HepG2 (cell line): ENCODE results near the gene ITGA6. TPM values are rescaled to one million over a fixed set of nuclear protein-coding genes. Genes with fewer than 3 reads are reported as not detected.

Experiments used
- ATAC-seq: fragments of 200-7000 bp; cut with Tn5 transposase; 3 replicates; pipeline ENCODE4 v1.9.1; 2020; ENCODE audit warnings: mild to moderate bottlenecking, moderate library complexity
- BruUV-seq: library from RNA; stranded (reverse); fragments of 400-500 nt; replicated peaks from 2 replicates; lab custom pipeline; 2021; lab: Mats Ljungman, UMichigan
- CTCF ChIA-PET: fragments of 300-600 bp; formaldehyde crosslinking; extraction: SDS; loops from one replicate; lab custom pipeline; 2021; ENCODE audit warnings: low total read pairs, inconsistent platforms, low intra/inter-chr PET ratio; lab: Yijun Ruan, JAX
- POLR2A ChIA-PET: fragments of 350-600 bp; sonication (Branson Sonifier 250); formaldehyde crosslinking; loops from one replicate; lab custom pipeline; 2020; ENCODE audit warnings: antibody characterized with exemption, inconsistent platforms; lab: Yijun Ruan, JAX
- DNase-seq: peaks from one replicate; pipeline ENCODE4 v3.0.0-alpha.2; 2015; ENCODE audit warnings: low spot score
- FAIRE-seq: peaks from 3 replicates; lab custom pipeline; 2011; peaks lifted over from hg19 to GRCh38; lab: Jason Lieb, UNC
- H2AFZ ChIP-seq: one replicate; pipeline ENCODE4 v1.6.1; 2011; ENCODE audit warnings: low read length, inconsistent platforms
- H3K27ac ChIP-seq: fragments of 300-600 bp; 3 replicates; pipeline ENCODE4 v1.8.0; 2011; ENCODE audit warnings: mixed run types, mild to moderate bottlenecking, mixed read lengths, low read length, inconsistent platforms; ENCODE audit not compliant: insufficient read depth; ENCODE audit errors: extremely low read length
- H3K27me3 ChIP-seq, 2 experiments: fragments of 200-600 bp in 1 of 2; 2 replicates in 1 of 2; 3 replicates in 1 of 2; pipeline versions ENCODE4 v1.6.0 to v1.8.0; 2011; ENCODE audit warnings: low read length in 2 of 2, mild to moderate bottlenecking in 2 of 2, moderate library complexity in 2 of 2, inconsistent platforms in 1 of 2; ENCODE audit not compliant: insufficient read depth in 2 of 2, control insufficient read depth in 1 of 2
- H3K36me3 ChIP-seq, 2 experiments: fragments of 200-600 bp in 1 of 2; replicated peaks in 1 of 2; 2 replicates in 1 of 2; 3 replicates in 1 of 2; pipeline versions ENCODE4 v1.5.1 to v1.8.0; 2011; ENCODE audit warnings: low read length in 2 of 2, inconsistent platforms in 1 of 2; ENCODE audit not compliant: insufficient read depth in 2 of 2, control insufficient read depth in 1 of 2
- H3K4me1 ChIP-seq: 2 replicates; pipeline ENCODE4 v1.5.1; 2012; ENCODE audit warnings: low read length, inconsistent platforms; ENCODE audit not compliant: insufficient read depth
- H3K4me2 ChIP-seq: 2 replicates; pipeline ENCODE4 v1.6.0; 2011; ENCODE audit warnings: low read depth, low read length, inconsistent platforms
- H3K4me3 ChIP-seq, 3 experiments: fragments of 200-600 bp in 1 of 3; sonication (generic), shearing (Covaris generic) in 1 of 3; replicated peaks in 1 of 3; 2 replicates each; pipeline ENCODE4 v1.5.1; 2011 to 2016; ENCODE audit warnings: low read length in 3 of 3, inconsistent platforms in 2 of 3, low read depth in 2 of 3, mild to moderate bottlenecking in 2 of 3, control low read depth in 1 of 3, mixed read lengths in 1 of 3; ENCODE audit not compliant: insufficient read depth in 1 of 3
- H3K79me2 ChIP-seq: one replicate; pipeline ENCODE4 v1.6.1; 2011; ENCODE audit warnings: low read length, inconsistent platforms; ENCODE audit not compliant: insufficient read depth
- H3K9ac ChIP-seq: 2 replicates; pipeline ENCODE4 v1.6.0; 2011; ENCODE audit warnings: mild to moderate bottlenecking, low read depth, low read length, inconsistent platforms; ENCODE audit not compliant: insufficient read depth
- H3K9me3 ChIP-seq: 2 replicates; pipeline ENCODE4 v1.5.1; 2012; ENCODE audit warnings: mild to moderate bottlenecking, low read length
- H4K20me1 ChIP-seq: 2 replicates; pipeline ENCODE4 v1.6.0; 2011; ENCODE audit warnings: inconsistent platforms, mild to moderate bottlenecking, low read length, moderate library complexity; ENCODE audit not compliant: insufficient read depth
- ARID3A ChIP-seq: IDR thresholded peaks from 2 replicates; pipeline ENCODE4 v1.6.1; 2012; ENCODE audit warnings: low read depth, low read length, improper control_type of control experiment
- CHD4 ChIP-seq: fragments of 200-600 bp; sonication (generic); IDR thresholded peaks from 2 replicates; pipeline ENCODE4 v1.7.0; 2017; ENCODE audit warnings: mild to moderate bottlenecking, low read length, borderline replicate concordance
- FOXK2 ChIP-seq: fragments of 450-650 bp; IDR thresholded peaks from 2 replicates; pipeline ENCODE4 v1.6.1; 2016
- GFI1 ChIP-seq: sonication (generic); formaldehyde crosslinking; IDR thresholded peaks from 2 replicates; pipeline ENCODE4 v1.5.0; 2020; ENCODE audit warnings: missing genetic modification reagents, mild to moderate bottlenecking, borderline replicate concordance
- MAFK ChIP-seq, 2 experiments: IDR thresholded peaks in 1 of 2; conservative IDR thresholded peaks in 1 of 2; 2 replicates each; pipeline ENCODE4 v1.6.1; 2011; ENCODE audit warnings: improper control_type of control experiment in 2 of 2, low read length in 2 of 2
- MAX ChIP-seq: IDR thresholded peaks from 2 replicates; pipeline ENCODE4 v1.6.1; 2012; ENCODE audit warnings: inconsistent platforms
- MXI1 ChIP-seq: IDR thresholded peaks from 3 replicates; pipeline ENCODE4 v1.6.1; 2012; ENCODE audit warnings: low read depth, low read length, inconsistent platforms, borderline replicate concordance
- SAP130 ChIP-seq: IDR thresholded peaks from 2 replicates; pipeline ENCODE4 v1.6.1; 2016; ENCODE audit warnings: low read depth
- TEAD3 ChIP-seq: optimal IDR thresholded peaks from 2 replicates; pipeline ENCODE3; 2016; ENCODE audit warnings: borderline replicate concordance
- TRIM24 ChIP-seq: sonication (generic); formaldehyde crosslinking; IDR thresholded peaks from 2 replicates; pipeline ENCODE4 v1.8.0; 2022; ENCODE audit warnings: mild to moderate bottlenecking, missing genetic modification reagents
- ZFP90 ChIP-seq: sonication (generic); formaldehyde crosslinking; IDR thresholded peaks from 2 replicates; pipeline ENCODE4 v1.8.0; 2022; ENCODE audit warnings: missing genetic modification reagents, mild to moderate bottlenecking, inconsistent platforms, borderline replicate concordance
- ZMAT3 ChIP-seq: sonication (generic); formaldehyde crosslinking; conservative IDR thresholded peaks from 2 replicates; pipeline ENCODE4 v1.7.0; 2021; ENCODE audit warnings: missing genetic modification reagents
- ZNF121 ChIP-seq: sonication (generic); formaldehyde crosslinking; IDR thresholded peaks from 2 replicates; pipeline ENCODE4 v1.5.0; 2020; ENCODE audit warnings: mild to moderate bottlenecking, missing genetic modification reagents
- ZNF367 ChIP-seq: sonication (generic); formaldehyde crosslinking; IDR thresholded peaks from 2 replicates; pipeline ENCODE4 v1.4.0; 2020; ENCODE audit warnings: missing genetic modification reagents, borderline replicate concordance
- ZNF784 ChIP-seq: sonication (generic); formaldehyde crosslinking; IDR thresholded peaks from 2 replicates; pipeline ENCODE4 v1.5.1; 2020; ENCODE audit warnings: missing genetic modification reagents, mild to moderate bottlenecking, borderline replicate concordance
- WGBS: methylation state at CpG from one replicate; pipeline ENCODE4 v1.1.6; 2017; ENCODE audit warnings: low lambda C conversion rate; 5-methylcytosine and 5-hydroxymethylcytosine counted together
- in situ Hi-C: cut with HindIII; loops from 2 replicates; pipeline ENCODE4 v1.10.0; 2017; ENCODE audit warnings: low pct_unique_long_range_greater_than_20kb; ENCODE audit not compliant: extremely low pct_ligation_motif_present
- intact Hi-C: fragments of 100-400 bp; cut with micrococcal nuclease; formaldehyde crosslinking; loops from one replicate; pipeline ENCODE4 v1.10.0; 2022; ENCODE audit not compliant: unreplicated experiment
- polyA plus RNA-seq, 8 experiments: library from polyadenylated mRNA; depleted of rRNA in 3 of 8; stranded (reverse) in 7 of 8; unstranded in 1 of 8; fragments of >200 nt; fragmentation: Illumina TruSeq in 4 of 8; extraction: Trizol in 4 of 8; gene quantifications; 2 replicates each; pipeline versions ENCODE4 v1.2.1 to v1.2.3, GENCODE V29; 2011 to 2016; ENCODE audit warnings: low read depth in 4 of 8, missing spikeins in 1 of 8, mixed read lengths in 1 of 8; ENCODE audit not compliant: insufficient read depth in 1 of 8
- total RNA-seq, 5 experiments: library from RNA; depleted of rRNA; stranded (reverse); fragments of >200 nt; fragmentation: Illumina TruSeq; extraction: Trizol; gene quantifications; 2 replicates each; pipeline ENCODE4 v1.2.3, GENCODE V29; 2016; ENCODE audit warnings: low read depth in 1 of 5
- TF ChIP-seq, protein P1 (sequence below): IDR thresholded peaks from 2 replicates; pipeline ENCODE4 v1.6.1; 2018; ENCODE audit warnings: missing genetic modification reagents
- TF ChIP-seq, protein P2 (sequence below): sonication (generic); formaldehyde crosslinking; IDR thresholded peaks from 2 replicates; pipeline ENCODE4 v1.4.0; 2020; ENCODE audit warnings: missing genetic modification reagents, mild to moderate bottlenecking, borderline replicate concordance
- TF ChIP-seq, protein P3 (sequence below): IDR thresholded peaks from 2 replicates; pipeline ENCODE4 v1.6.1; 2016; ENCODE audit warnings: missing genetic modification reagents, missing compliant biosample characterization

The ITGA6 gene
- total and polyA plus RNA-seq, 2 of the 13 experiments (the other 11 are each of a cell fraction or from before 2014, with no cell fraction given) = 24.0 to 92.5 TPM

GRCh38 chr2:172488556-172488955, 61.2 kb downstream of the ITGA6 start:
- intact Hi-C loops = no loop called here
- DNase-seq = peak; percentile 70
- in situ Hi-C loops = no loop called here
- H3K27me3 ChIP-seq = no peaks in the 10 kb centered on the region
- H3K4me3 ChIP-seq = no peak overlapping the region
- ATAC-seq = peak; percentile 97
- H3K9me3 ChIP-seq = no peaks in the 10 kb centered on the region
- WGBS = 83% methylated on average over 3 of the region's 3 CpGs
- no peak overlapping the region for H3K9ac ChIP-seq
- peak overlapping the region; percentile 30 for H3K27ac ChIP-seq
- H4K20me1 ChIP-seq = no peaks in the 10 kb centered on the region
- CTCF ChIA-PET = no interaction called here
- peaks cover 17 to 85% of the 10 kb centered on the region in 2 experiments for H3K36me3 ChIP-seq
- FAIRE-seq = peak; percentile 23
- H3K4me2 ChIP-seq = no peak overlapping the region
- H3K79me2 ChIP-seq = no peaks in the 10 kb centered on the region
- H3K4me1 ChIP-seq = peaks cover 15% of the 10 kb centered on the region
- no TSS peak for BruUV-seq
- POLR2A ChIA-PET = no interaction called here
- no peak overlapping the region for H2AFZ ChIP-seq
- 0 out of 2 replicates have a peak, but pooled peaks have one; percentile 20 for TF ChIP-seq ARID3A
- no peak for TF ChIP-seq CHD4
- no peak for TF ChIP-seq MAFK (conservative IDR thresholded peaks at IDR 0.05 in 1 of 2, IDR thresholded peaks at IDR 0.05 in 1 of 2; ENCODE audit: low read length in 2 of 2)
- no peak for TF ChIP-seq ZFP90 (CRISPR knock-in tag)
- TF ChIP-seq TEAD3 = peak; percentile 84
- TF ChIP-seq GFI1 (CRISPR knock-in tag) = peak; percentile 52; the same call in 1 of the 2 replicates
- peak; percentile 28; the same call in 1 of the 2 replicates for TF ChIP-seq SAP130 (CRISPR knock-in tag)
- TF ChIP-seq, protein P1, sequence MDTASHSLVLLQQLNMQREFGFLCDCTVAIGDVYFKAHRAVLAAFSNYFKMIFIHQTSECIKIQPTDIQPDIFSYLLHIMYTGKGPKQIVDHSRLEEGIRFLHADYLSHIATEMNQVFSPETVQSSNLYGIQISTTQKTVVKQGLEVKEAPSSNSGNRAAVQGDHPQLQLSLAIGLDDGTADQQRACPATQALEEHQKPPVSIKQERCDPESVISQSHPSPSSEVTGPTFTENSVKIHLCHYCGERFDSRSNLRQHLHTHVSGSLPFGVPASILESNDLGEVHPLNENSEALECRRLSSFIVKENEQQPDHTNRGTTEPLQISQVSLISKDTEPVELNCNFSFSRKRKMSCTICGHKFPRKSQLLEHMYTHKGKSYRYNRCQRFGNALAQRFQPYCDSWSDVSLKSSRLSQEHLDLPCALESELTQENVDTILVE (CRISPR knock-in tag) = no peak
- no peak for TF ChIP-seq TRIM24 (CRISPR knock-in tag)
- no peak for TF ChIP-seq ZNF121
- TF ChIP-seq ZNF367 (CRISPR knock-in tag) = no peak
- peak; percentile 48; the same call in 1 of the 2 replicates for TF ChIP-seq MAX
- no peak for TF ChIP-seq ZMAT3 (CRISPR knock-in tag)
- TF ChIP-seq, protein P2, sequence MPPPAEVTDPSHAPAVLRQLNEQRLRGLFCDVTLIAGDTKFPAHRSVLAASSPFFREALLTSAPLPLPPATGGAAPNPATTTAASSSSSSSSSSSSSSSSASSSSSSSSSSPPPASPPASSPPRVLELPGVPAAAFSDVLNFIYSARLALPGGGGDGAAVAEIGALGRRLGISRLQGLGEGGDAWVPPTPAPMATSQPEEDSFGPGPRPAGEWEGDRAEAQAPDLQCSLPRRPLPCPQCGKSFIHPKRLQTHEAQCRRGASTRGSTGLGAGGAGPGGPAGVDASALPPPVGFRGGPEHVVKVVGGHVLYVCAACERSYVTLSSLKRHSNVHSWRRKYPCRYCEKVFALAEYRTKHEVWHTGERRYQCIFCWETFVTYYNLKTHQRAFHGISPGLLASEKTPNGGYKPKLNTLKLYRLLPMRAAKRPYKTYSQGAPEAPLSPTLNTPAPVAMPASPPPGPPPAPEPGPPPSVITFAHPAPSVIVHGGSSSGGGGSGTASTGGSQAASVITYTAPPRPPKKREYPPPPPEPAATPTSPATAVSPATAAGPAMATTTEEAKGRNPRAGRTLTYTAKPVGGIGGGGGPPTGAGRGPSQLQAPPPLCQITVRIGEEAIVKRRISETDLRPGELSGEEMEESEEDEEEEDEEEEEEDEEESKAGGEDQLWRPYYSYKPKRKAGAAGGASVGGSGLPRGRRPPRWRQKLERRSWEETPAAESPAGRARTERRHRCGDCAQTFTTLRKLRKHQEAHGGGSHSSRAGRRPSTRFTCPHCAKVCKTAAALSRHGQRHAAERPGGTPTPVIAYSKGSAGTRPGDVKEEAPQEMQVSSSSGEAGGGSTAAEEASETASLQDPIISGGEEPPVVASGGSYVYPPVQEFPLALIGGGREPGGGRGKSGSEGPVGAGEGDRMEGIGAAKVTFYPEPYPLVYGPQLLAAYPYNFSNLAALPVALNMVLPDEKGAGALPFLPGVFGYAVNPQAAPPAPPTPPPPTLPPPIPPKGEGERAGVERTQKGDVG (CRISPR knock-in tag) = no peak
- TF ChIP-seq ZNF784 (CRISPR knock-in tag) = no peak
- TF ChIP-seq, protein P3, sequence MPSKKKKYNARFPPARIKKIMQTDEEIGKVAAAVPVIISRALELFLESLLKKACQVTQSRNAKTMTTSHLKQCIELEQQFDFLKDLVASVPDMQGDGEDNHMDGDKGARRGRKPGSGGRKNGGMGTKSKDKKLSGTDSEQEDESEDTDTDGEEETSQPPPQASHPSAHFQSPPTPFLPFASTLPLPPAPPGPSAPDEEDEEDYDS (CRISPR knock-in tag) = 0 out of 2 replicates have a peak, but pooled peaks have one; percentile 21
- peak; percentile 74; the same call in 1 of the 3 replicates for TF ChIP-seq MXI1
- TF ChIP-seq FOXK2 = peak; percentile 22; the same call in 1 of the 2 replicates
